ENCODE measurements around the gene BATF.

GRCh38 chr14:75497191-75497590 is 25.1 kb upstream of the BATF start:
- TF ChIP-seq POLR2A (IDR thresholded peaks at IDR 0.05; ENCODE audit: low read length) (no peak), GATA1 (IDR thresholded peaks at IDR 0.05; ENCODE audit: low read depth, low read length) (no peak)

Measured in erythroblast (primary cell).